ENCODE data around the gene FGF5.

The FGF5 gene

DNA sequence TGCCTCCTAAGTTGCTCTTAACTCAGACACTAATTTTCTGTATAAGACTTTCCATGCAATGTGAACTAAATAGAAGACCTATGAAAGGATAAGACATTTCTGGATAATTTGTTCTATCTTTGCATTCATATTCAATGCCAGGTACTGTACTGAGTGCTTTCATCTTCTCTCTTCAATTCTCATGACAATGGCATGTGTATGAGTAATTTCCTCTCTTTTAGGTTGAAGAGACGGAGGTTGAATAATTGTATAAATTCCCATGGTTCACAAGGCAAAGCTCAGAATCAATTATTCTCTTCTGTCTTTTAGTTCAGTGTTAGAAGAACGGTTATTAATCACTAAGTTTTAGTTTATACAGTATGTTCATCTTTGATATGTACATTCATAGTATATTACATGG lies 39.8 kb downstream of the FGF5 start:
- Mint-ChIP-seq H3K9me3 (peaks cover 6% of the 10 kb centered on the region), H3K4me3 (no peak overlapping the region), H3K27ac (no peak overlapping the region), H3K4me1 (no peaks in the 10 kb centered on the region), H3K36me3 (ENCODE audit: low read depth) (no peaks in the 10 kb centered on the region), H3K27me3 (ENCODE audit: low read depth, poor library complexity) (peaks cover 19% of the 10 kb centered on the region)
- no peak for DNase-seq
- TF ChIP-seq, protein P1, sequence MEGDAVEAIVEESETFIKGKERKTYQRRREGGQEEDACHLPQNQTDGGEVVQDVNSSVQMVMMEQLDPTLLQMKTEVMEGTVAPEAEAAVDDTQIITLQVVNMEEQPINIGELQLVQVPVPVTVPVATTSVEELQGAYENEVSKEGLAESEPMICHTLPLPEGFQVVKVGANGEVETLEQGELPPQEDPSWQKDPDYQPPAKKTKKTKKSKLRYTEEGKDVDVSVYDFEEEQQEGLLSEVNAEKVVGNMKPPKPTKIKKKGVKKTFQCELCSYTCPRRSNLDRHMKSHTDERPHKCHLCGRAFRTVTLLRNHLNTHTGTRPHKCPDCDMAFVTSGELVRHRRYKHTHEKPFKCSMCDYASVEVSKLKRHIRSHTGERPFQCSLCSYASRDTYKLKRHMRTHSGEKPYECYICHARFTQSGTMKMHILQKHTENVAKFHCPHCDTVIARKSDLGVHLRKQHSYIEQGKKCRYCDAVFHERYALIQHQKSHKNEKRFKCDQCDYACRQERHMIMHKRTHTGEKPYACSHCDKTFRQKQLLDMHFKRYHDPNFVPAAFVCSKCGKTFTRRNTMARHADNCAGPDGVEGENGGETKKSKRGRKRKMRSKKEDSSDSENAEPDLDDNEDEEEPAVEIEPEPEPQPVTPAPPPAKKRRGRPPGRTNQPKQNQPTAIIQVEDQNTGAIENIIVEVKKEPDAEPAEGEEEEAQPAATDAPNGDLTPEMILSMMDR (IDR thresholded peaks at IDR 0.05), result no peak

DNA sequence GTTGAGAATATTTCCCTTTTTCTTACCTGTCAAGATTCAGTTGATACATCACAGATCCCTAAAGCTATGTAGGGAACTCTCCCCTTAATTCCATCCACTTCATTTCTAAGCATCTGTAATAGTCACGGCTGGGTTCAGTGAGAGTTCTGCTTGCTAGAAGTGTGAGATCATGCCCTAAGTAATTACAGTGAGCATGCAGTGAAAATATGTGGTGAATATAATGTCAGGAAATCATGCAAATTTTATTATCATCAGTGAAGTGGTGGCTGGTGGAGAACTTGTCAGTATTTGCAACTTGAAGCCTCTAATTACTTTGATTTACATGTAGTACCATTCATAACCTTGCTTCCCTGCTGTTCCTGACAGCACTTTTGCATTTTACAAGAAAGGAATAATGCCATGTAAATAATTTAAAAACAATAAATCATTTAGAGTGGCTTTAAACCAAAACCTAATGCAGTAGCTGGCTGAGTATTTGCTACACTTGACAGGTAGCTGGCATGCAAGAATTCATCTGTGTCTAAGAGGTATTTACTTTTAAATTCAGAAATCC lies 40.8 kb downstream of the FGF5 start:
- no peaks in the 10 kb centered on the region for H3K4me1 Mint-ChIP-seq
- peaks cover 6% of the 10 kb centered on the region for H3K9me3 Mint-ChIP-seq
- TF ChIP-seq, protein P1 (IDR thresholded peaks at IDR 0.05), result no peak
- no peak overlapping the region for H3K27ac Mint-ChIP-seq
- H3K27me3 Mint-ChIP-seq (ENCODE audit: low read depth, poor library complexity), result peaks cover 22% of the 10 kb centered on the region
- H3K4me3 Mint-ChIP-seq, result no peak overlapping the region
- no peak for DNase-seq
- H3K36me3 Mint-ChIP-seq (ENCODE audit: low read depth), result no peaks in the 10 kb centered on the region

DNA sequence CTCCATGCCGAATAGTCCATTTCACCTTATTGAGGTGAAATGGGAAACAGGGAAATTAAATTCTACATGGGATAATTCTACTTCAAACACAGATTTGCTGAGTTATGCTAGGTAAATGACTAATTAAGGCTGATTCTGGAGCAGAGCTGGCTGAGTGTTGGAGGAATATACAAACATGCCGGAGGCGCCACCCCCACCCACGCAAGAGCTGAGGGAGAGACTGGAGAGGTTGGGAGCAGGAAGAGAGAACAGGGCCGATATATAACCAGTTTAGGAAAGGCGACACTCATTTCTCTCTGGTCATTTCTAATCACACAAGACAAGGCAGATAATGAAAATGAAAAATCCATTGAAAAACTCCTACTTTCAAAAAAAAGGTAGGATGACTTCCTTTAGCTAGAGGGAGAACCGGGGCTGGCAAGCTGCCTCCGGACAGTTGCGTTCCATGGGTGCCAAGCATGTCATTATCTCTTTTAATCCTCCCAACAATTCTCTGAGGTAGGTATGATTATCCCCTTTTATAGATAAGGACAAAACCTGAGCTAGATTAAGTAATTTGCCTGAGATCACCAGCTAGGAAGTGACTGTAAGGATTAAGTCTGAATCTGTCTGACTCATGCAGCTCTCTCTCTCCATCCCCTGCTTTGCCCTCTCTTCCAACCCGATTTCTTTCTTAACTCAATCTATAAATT lies 41.5 kb downstream of the FGF5 start:
- no peaks in the 10 kb centered on the region for H3K36me3 Mint-ChIP-seq (ENCODE audit: low read depth)
- no peak overlapping the region for H3K4me3 Mint-ChIP-seq
- no peaks in the 10 kb centered on the region for H3K4me1 Mint-ChIP-seq
- TF ChIP-seq, protein P1 (IDR thresholded peaks at IDR 0.05), result no peak
- H3K27me3 Mint-ChIP-seq (ENCODE audit: low read depth, poor library complexity), result peaks cover 22% of the 10 kb centered on the region
- no peak for DNase-seq
- H3K9me3 Mint-ChIP-seq, result peaks cover 6% of the 10 kb centered on the region
- no peak overlapping the region for H3K27ac Mint-ChIP-seq

DNA sequence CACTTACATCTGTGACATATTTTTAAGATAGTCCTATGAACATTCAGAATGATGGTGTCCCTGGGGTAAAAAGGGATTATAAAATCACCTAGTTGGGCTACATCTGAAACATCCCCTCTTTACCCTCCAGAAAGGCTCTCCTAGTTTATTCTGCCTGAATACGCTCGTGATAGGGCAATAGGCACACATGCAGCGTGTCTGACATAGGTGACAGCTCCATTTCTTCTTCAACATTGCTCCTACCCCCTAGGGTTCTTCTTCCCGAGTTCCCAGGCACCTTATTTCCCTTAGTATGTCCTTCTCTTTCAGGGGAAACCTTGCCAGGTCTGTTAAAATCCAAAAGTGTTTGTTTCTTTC lies 42.0 kb downstream of the FGF5 start:
- DNase-seq, result no peak
- TF ChIP-seq, protein P1 (IDR thresholded peaks at IDR 0.05), result no peak
- Mint-ChIP-seq H3K36me3 (ENCODE audit: low read depth) (no peaks in the 10 kb centered on the region), H3K4me3 (no peak overlapping the region), H3K9me3 (peaks cover 5% of the 10 kb centered on the region), H3K27ac (no peak overlapping the region), H3K27me3 (ENCODE audit: low read depth, poor library complexity) (peaks cover 22% of the 10 kb centered on the region), H3K4me1 (no peaks in the 10 kb centered on the region)

DNA sequence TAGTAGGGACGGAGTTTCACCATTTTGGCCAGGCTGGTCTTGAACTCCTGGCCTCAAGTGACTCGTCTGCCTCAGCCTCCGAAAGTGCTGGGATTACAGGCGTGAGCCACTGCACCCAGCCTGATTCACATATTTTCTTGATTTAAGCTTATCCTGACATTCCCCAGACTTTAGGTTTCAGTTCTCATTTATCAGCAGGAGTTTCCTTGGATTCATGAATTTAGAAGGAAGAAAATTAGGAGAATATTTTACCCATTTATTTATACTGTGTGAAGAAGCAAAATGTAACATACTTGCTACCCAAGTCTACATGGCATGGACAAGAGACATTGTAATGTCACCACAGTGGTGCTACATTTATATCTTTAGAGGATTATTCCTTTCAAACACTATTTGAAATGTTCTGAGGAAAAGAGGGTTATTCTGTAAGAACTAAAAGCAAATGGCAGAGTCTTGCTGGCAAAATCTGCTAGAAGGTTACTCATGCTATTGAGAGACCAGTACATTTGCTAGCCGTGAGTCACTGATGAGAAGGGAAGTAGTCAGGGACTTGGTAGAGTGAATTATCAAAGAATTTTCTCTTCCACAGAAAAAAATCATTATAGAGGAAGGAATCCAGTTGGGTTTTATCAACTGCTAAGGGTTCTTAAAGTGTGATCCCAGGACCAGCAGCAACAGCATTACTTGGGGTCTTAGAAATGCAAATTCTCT lies 43.0 kb downstream of the FGF5 start:
- no peak overlapping the region for H3K27ac Mint-ChIP-seq
- no peaks in the 10 kb centered on the region for H3K36me3 Mint-ChIP-seq (ENCODE audit: low read depth)
- no peaks in the 10 kb centered on the region for H3K4me1 Mint-ChIP-seq
- DNase-seq, result no peak
- H3K27me3 Mint-ChIP-seq (ENCODE audit: low read depth, poor library complexity), result peaks cover 23% of the 10 kb centered on the region
- no peaks in the 10 kb centered on the region for H3K9me3 Mint-ChIP-seq
- no peak overlapping the region for H3K4me3 Mint-ChIP-seq
- TF ChIP-seq, protein P1 (IDR thresholded peaks at IDR 0.05), result no peak
